ENCODE results near the gene JARID2.

JARID2 gene

GRCh38 chr6:15462256-15462655, 216.4 kb downstream of the JARID2 start:
- Histone ChIP-seq H3K36me3 (ENCODE audit: control insufficient read depth, insufficient read depth, low read length) (peaks cover 26% of the 10 kb centered on the region), H3K9ac (ENCODE audit: low read length) (no peak overlapping the region), H3K27me3 (ENCODE audit: control insufficient read depth, insufficient read depth, low read length) (no peaks in the 10 kb centered on the region), H3K27ac (ENCODE audit: low read depth, low read length) (no peak overlapping the region), H3K9me3 (ENCODE audit: control insufficient read depth, insufficient read depth, low read depth, low read length) (no peaks in the 10 kb centered on the region), H3K4me1 (ENCODE audit: control insufficient read depth, insufficient read depth, low read length) (peaks cover 44% of the 10 kb centered on the region), H3K4me3 (ENCODE audit: low read depth, low read length) (no peak overlapping the region)

- Histone ChIP-seq H3K27me3 (ENCODE audit: control insufficient read depth, insufficient read depth, low read length) (no peaks in the 10 kb centered on the region), H3K27ac (ENCODE audit: low read depth, low read length) (no peak overlapping the region)
These were observed 217.1 kb downstream of the JARID2 start for GRCh38 chr6:15462717-15463525.

GRCh38 chr6:15464211-15464725, 218.4 kb downstream of the JARID2 start:
- Histone ChIP-seq H3K9me3 (ENCODE audit: control insufficient read depth, insufficient read depth, low read depth, low read length) (no peaks in the 10 kb centered on the region), H3K27me3 (ENCODE audit: control insufficient read depth, insufficient read depth, low read length) (no peaks in the 10 kb centered on the region), H3K27ac (ENCODE audit: low read depth, low read length) (no peak overlapping the region), H3K36me3 (ENCODE audit: control insufficient read depth, insufficient read depth, low read length) (peaks cover 33% of the 10 kb centered on the region), H3K9ac (ENCODE audit: low read length) (no peak overlapping the region), H3K4me3 (ENCODE audit: low read depth, low read length) (no peak overlapping the region), H3K4me1 (ENCODE audit: control insufficient read depth, insufficient read depth, low read length) (peaks cover 28% of the 10 kb centered on the region)

More at GRCh38 chr6:15462717-15463525, 217.1 kb downstream of the JARID2 start:
- Histone ChIP-seq H3K4me1 (ENCODE audit: control insufficient read depth, insufficient read depth, low read length) (peaks cover 37% of the 10 kb centered on the region), H3K9me3 (ENCODE audit: control insufficient read depth, insufficient read depth, low read depth, low read length) (no peaks in the 10 kb centered on the region), H3K36me3 (ENCODE audit: control insufficient read depth, insufficient read depth, low read length) (peaks cover 29% of the 10 kb centered on the region), H3K4me3 (ENCODE audit: low read depth, low read length) (no peak overlapping the region), H3K9ac (ENCODE audit: low read length) (no peak overlapping the region)

- H3K9ac ChIP-seq (ENCODE audit: low read length): no peak overlapping the region
- H3K36me3 ChIP-seq (ENCODE audit: control insufficient read depth, insufficient read depth, low read length): peaks cover 41% of the 10 kb centered on the region
- no peak overlapping the region for H3K27ac ChIP-seq (ENCODE audit: low read depth, low read length)
- no peaks in the 10 kb centered on the region for H3K27me3 ChIP-seq (ENCODE audit: control insufficient read depth, insufficient read depth, low read length)
- no peaks in the 10 kb centered on the region for H3K9me3 ChIP-seq (ENCODE audit: control insufficient read depth, insufficient read depth, low read depth, low read length)
- peaks cover 19% of the 10 kb centered on the region for H3K4me1 ChIP-seq (ENCODE audit: control insufficient read depth, insufficient read depth, low read length)
- H3K4me3 ChIP-seq (ENCODE audit: low read depth, low read length): no peak overlapping the region
These were observed 219.3 kb downstream of the JARID2 start for GRCh38 chr6:15465212-15465611.

- Histone ChIP-seq H3K4me1 (ENCODE audit: control insufficient read depth, insufficient read depth, low read length) (peaks cover 17% of the 10 kb centered on the region), H3K4me3 (ENCODE audit: low read depth, low read length) (no peak overlapping the region), H3K27ac (ENCODE audit: low read depth, low read length) (no peak overlapping the region), H3K36me3 (ENCODE audit: control insufficient read depth, insufficient read depth, low read length) (peaks cover 81% of the 10 kb centered on the region), H3K9me3 (ENCODE audit: control insufficient read depth, insufficient read depth, low read depth, low read length) (no peaks in the 10 kb centered on the region), H3K27me3 (ENCODE audit: control insufficient read depth, insufficient read depth, low read length) (no peaks in the 10 kb centered on the region), H3K9ac (ENCODE audit: low read length) (no peak overlapping the region)
These were observed 224.9 kb downstream of the JARID2 start for GRCh38 chr6:15470746-15471145.

- no peak overlapping the region for H3K4me3 ChIP-seq (ENCODE audit: low read depth, low read length)
- no peak overlapping the region for H3K27ac ChIP-seq (ENCODE audit: low read depth, low read length)
- peaks cover 83% of the 10 kb centered on the region for H3K36me3 ChIP-seq (ENCODE audit: control insufficient read depth, insufficient read depth, low read length)
- peaks cover 35% of the 10 kb centered on the region for H3K4me1 ChIP-seq (ENCODE audit: control insufficient read depth, insufficient read depth, low read length)
- H3K9me3 ChIP-seq (ENCODE audit: control insufficient read depth, insufficient read depth, low read depth, low read length): no peaks in the 10 kb centered on the region
- H3K27me3 ChIP-seq (ENCODE audit: control insufficient read depth, insufficient read depth, low read length): no peaks in the 10 kb centered on the region
- no peak overlapping the region for H3K9ac ChIP-seq (ENCODE audit: low read length)
These were observed 226.8 kb downstream of the JARID2 start for GRCh38 chr6:15472621-15473020.

GRCh38 chr6:15473174-15473573, 227.3 kb downstream of the JARID2 start:
- H3K4me3 ChIP-seq (ENCODE audit: low read depth, low read length): no peak overlapping the region
- H3K27me3 ChIP-seq (ENCODE audit: control insufficient read depth, insufficient read depth, low read length): no peaks in the 10 kb centered on the region
- H3K27ac ChIP-seq (ENCODE audit: low read depth, low read length): no peak overlapping the region
- H3K4me1 ChIP-seq (ENCODE audit: control insufficient read depth, insufficient read depth, low read length): peaks cover 41% of the 10 kb centered on the region
- H3K36me3 ChIP-seq (ENCODE audit: control insufficient read depth, insufficient read depth, low read length): peaks cover 80% of the 10 kb centered on the region
- H3K9me3 ChIP-seq (ENCODE audit: control insufficient read depth, insufficient read depth, low read depth, low read length): no peaks in the 10 kb centered on the region
- no peak overlapping the region for H3K9ac ChIP-seq (ENCODE audit: low read length)

- Histone ChIP-seq H3K27me3 (ENCODE audit: control insufficient read depth, insufficient read depth, low read length) (no peaks in the 10 kb centered on the region), H3K9ac (ENCODE audit: low read length) (no peak overlapping the region), H3K9me3 (ENCODE audit: control insufficient read depth, insufficient read depth, low read depth, low read length) (no peaks in the 10 kb centered on the region), H3K4me1 (ENCODE audit: control insufficient read depth, insufficient read depth, low read length) (peaks cover 42% of the 10 kb centered on the region), H3K27ac (ENCODE audit: low read depth, low read length) (no peak overlapping the region), H3K36me3 (ENCODE audit: control insufficient read depth, insufficient read depth, low read length) (peaks cover 78% of the 10 kb centered on the region), H3K4me3 (ENCODE audit: low read depth, low read length) (no peak overlapping the region)
These were observed 227.9 kb downstream of the JARID2 start for GRCh38 chr6:15473741-15474161.

- Histone ChIP-seq H3K9me3 (ENCODE audit: control insufficient read depth, insufficient read depth, low read depth, low read length) (no peaks in the 10 kb centered on the region), H3K27me3 (ENCODE audit: control insufficient read depth, insufficient read depth, low read length) (no peaks in the 10 kb centered on the region), H3K9ac (ENCODE audit: low read length) (no peak overlapping the region), H3K27ac (ENCODE audit: low read depth, low read length) (no peak overlapping the region), H3K4me1 (ENCODE audit: control insufficient read depth, insufficient read depth, low read length) (peaks cover 45% of the 10 kb centered on the region), H3K4me3 (ENCODE audit: low read depth, low read length) (no peak overlapping the region), H3K36me3 (ENCODE audit: control insufficient read depth, insufficient read depth, low read length) (peaks cover 79% of the 10 kb centered on the region)
These were observed 228.3 kb downstream of the JARID2 start for GRCh38 chr6:15474196-15474595.

GRCh38 chr6:15475261-15475660, 229.4 kb downstream of the JARID2 start:
- Histone ChIP-seq H3K4me1 (ENCODE audit: control insufficient read depth, insufficient read depth, low read length) (peaks cover 55% of the 10 kb centered on the region), H3K4me3 (ENCODE audit: low read depth, low read length) (no peak overlapping the region), H3K36me3 (ENCODE audit: control insufficient read depth, insufficient read depth, low read length) (peaks cover 78% of the 10 kb centered on the region), H3K27ac (ENCODE audit: low read depth, low read length) (no peak overlapping the region), H3K9ac (ENCODE audit: low read length) (no peak overlapping the region), H3K9me3 (ENCODE audit: control insufficient read depth, insufficient read depth, low read depth, low read length) (no peaks in the 10 kb centered on the region), H3K27me3 (ENCODE audit: control insufficient read depth, insufficient read depth, low read length) (no peaks in the 10 kb centered on the region)

GRCh38 chr6:15475872-15476271, 230.0 kb downstream of the JARID2 start:
- Histone ChIP-seq H3K27ac (ENCODE audit: low read depth, low read length) (no peak overlapping the region), H3K36me3 (ENCODE audit: control insufficient read depth, insufficient read depth, low read length) (peaks cover 72% of the 10 kb centered on the region), H3K27me3 (ENCODE audit: control insufficient read depth, insufficient read depth, low read length) (no peaks in the 10 kb centered on the region), H3K9me3 (ENCODE audit: control insufficient read depth, insufficient read depth, low read depth, low read length) (no peaks in the 10 kb centered on the region), H3K4me3 (ENCODE audit: low read depth, low read length) (no peak overlapping the region), H3K4me1 (ENCODE audit: control insufficient read depth, insufficient read depth, low read length) (peaks cover 57% of the 10 kb centered on the region), H3K9ac (ENCODE audit: low read length) (no peak overlapping the region)

Measured in HUES6 (cell line).